IPS-20b (cell line): ENCODE data around the gene OR1C1.
"Not testable (repeated sequence)": the region's sequence is repeated elsewhere in the genome, so short reads cannot be mapped to it uniquely, and the experiment has no call there.

Experiments
- H3K27ac ChIP-seq: one replicate; pipeline ENCODE4 v1.5.1; 2013; ENCODE audit warnings: low read length
- H3K27me3 ChIP-seq: 2 replicates; pipeline ENCODE4 v1.6.1; 2013; ENCODE audit warnings: mild to moderate bottlenecking, low read length, inconsistent platforms; ENCODE audit not compliant: insufficient read depth
- H3K36me3 ChIP-seq: 2 replicates; pipeline ENCODE4 v1.6.1; 2013; ENCODE audit warnings: low read depth, mild to moderate bottlenecking, inconsistent platforms, low read length, moderate library complexity; ENCODE audit not compliant: insufficient read depth
- H3K4me1 ChIP-seq: 2 replicates; pipeline ENCODE4 v1.6.1; 2013; ENCODE audit warnings: mild to moderate bottlenecking, control low read depth, inconsistent platforms, low read length, moderate library complexity; ENCODE audit not compliant: insufficient read depth
- H3K4me3 ChIP-seq: 2 replicates; pipeline ENCODE4 v1.5.1; 2013; ENCODE audit warnings: mild to moderate bottlenecking, low read length, inconsistent platforms
- H3K9ac ChIP-seq: 2 replicates; pipeline ENCODE4 v1.6.1; 2013; ENCODE audit warnings: low read depth, mild to moderate bottlenecking, inconsistent platforms, low read length, moderate library complexity
- H3K9me3 ChIP-seq: 2 replicates; pipeline ENCODE4 v1.6.1; 2013; ENCODE audit warnings: mild to moderate bottlenecking, low read depth, low read length, inconsistent platforms; ENCODE audit not compliant: insufficient read depth

Gene OR1C1

GRCh38 chr1:247721222-247721621 is 39.1 kb downstream of the OR1C1 start:
- Histone ChIP-seq H3K27ac (no peak overlapping the region), H3K4me3 (no peak overlapping the region), H3K9ac (no peak overlapping the region), H3K4me1 (no peaks in the 10 kb centered on the region), H3K36me3 (no peaks in the 10 kb centered on the region), H3K9me3 (no peaks in the 10 kb centered on the region), H3K27me3 (no peaks in the 10 kb centered on the region)

GRCh38 chr1:247716546-247716945 is 43.8 kb downstream of the OR1C1 start, which contains the start of gene OR6F1:
Gene OR6F1, minus strand, starts transcription at chr1:247716646. Its CDS starts 3,891 bp downstream, at chr1:247712755.
- Histone ChIP-seq H3K27me3 (no peaks in the 10 kb centered on the region), H3K9me3 (no peaks in the 10 kb centered on the region), H3K4me1 (no peaks in the 10 kb centered on the region), H3K36me3 (no peaks in the 10 kb centered on the region), H3K27ac (no peak within 1 kb of the TSS), H3K4me3 (no peak within 1 kb of the TSS), H3K9ac (no peak within 1 kb of the TSS)

- H3K4me3 ChIP-seq, result no peak overlapping the region
- H3K4me1 ChIP-seq, result no peaks in the 10 kb centered on the region
- no peaks in the 10 kb centered on the region for H3K9me3 ChIP-seq
- no peak overlapping the region for H3K9ac ChIP-seq
- no peak overlapping the region for H3K27ac ChIP-seq
- no peaks in the 10 kb centered on the region for H3K27me3 ChIP-seq
- H3K36me3 ChIP-seq, result no peaks in the 10 kb centered on the region
Measured at GRCh38 chr1:247713753-247714152, 46.6 kb downstream of the OR1C1 start.

- H3K27me3 ChIP-seq, H3K36me3 ChIP-seq, H3K9me3 ChIP-seq, H3K4me1 ChIP-seq, H3K9ac ChIP-seq, H3K27ac ChIP-seq, H3K4me3 ChIP-seq: not testable (repeated sequence)
Measured at GRCh38 chr1:247710681-247711080, 49.7 kb downstream of the OR1C1 start.
